Suppressor macrophage treated with lipopolysaccharide for 1 hour (primary cell): Measurements from ENCODE around the gene ZNF268.
"Not testable (repeated sequence)": the region's sequence is repeated elsewhere in the genome, so short reads cannot be mapped to it uniquely, and the experiment has no call there.

Source experiments
- DNase-seq, 3 donors: peaks; one replicate each; pipeline ENCODE4 v3.0.0-alpha.2; 2020 to 2022

Gene ZNF268

DNA sequence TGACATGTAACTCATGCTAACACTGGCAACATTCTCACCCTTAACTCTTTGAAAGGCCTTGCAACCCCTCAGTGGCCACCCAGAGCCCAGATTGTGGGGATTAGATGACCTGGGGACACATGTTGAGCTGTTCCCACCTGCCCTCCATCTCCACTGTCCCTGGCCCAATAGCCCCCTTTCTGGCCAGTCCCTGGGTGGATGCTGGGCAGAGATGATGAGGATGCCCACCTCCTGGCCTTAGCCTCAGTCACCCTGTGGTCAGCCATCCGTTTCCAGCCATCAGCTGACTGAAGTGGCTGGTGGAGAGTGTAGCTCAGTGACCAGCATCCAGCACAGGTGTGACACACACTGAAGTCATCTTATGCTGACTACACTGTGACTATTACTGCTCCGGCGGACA is 49.7 kb downstream of the ZNF268 start:
- DNase-seq, result no peak

- no peak for DNase-seq
Measured at GRCh38 chr12:133233006-133233405, 51.7 kb downstream of the ZNF268 start.

GRCh38 chr12:133233993-133234564 is 52.8 kb downstream of the ZNF268 start:
- DNase-seq, result no peak

DNA sequence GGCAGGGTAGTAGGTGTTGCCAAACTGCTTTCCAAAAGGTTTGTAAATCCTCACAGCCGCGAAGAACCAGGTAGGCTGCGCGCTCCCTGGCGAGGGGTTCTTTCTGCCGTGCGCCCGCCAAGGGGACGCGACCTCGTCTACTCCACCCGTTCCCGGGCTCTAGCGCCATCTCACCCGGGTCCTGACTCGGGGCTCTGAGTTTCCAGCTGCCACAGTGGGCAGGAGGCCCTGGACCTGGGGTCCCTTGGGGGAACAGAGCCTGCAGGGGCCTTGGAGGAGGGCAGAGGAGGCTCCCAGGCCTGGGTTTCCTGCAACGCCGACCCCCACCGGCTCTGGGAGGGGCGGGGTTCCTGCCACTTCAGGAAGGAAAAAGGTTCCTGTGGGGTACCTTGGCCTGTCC is 53.7 kb downstream of the ZNF268 start:
- no peak for DNase-seq

DNA sequence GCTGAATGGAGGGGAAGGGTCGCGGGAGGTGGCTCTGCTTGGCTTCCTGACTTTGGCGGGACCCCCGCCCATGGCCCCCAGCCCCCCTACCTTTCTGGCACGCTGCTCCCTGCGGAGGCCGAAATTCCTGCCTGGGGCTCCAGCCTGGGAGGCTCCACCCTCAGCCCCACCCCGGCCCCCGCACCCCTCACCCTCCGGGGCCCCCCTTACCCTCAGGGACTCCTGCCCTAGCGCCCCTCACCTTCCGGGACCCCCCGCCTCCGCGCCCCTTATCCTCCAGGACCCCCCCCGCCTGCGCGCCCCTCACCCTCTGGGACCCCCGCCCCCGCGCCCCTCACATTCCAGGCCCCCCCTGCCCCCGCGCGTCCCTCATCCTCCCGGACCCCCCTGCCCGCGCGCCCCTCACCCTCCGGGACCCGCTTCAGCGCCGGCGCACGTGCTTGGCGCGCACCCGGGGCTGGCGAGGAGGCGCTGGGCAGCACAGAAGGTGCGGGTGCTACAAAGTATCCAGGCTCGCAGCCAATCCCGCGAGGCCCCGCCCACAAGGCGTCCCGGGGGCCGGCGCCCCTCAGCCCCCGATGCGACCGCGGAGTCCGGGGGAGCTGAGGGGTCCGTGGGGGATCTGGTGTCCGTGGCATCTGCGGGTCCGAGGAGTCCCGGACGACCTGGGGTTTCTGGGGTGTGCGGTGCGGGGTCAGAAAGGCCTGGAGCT is 54.3 kb downstream of the ZNF268 start, which contains the start of gene ANHX:
Gene ANHX (minus strand): TSS at position 477 of the 712 bp plus-strand sequence. CDS start 1,521 bp downstream, outside the sequence.
- no peak for DNase-seq

- DNase-seq, result no peak
Measured at GRCh38 chr12:133236144-133236543, 54.8 kb downstream of the ZNF268 start.

DNA sequence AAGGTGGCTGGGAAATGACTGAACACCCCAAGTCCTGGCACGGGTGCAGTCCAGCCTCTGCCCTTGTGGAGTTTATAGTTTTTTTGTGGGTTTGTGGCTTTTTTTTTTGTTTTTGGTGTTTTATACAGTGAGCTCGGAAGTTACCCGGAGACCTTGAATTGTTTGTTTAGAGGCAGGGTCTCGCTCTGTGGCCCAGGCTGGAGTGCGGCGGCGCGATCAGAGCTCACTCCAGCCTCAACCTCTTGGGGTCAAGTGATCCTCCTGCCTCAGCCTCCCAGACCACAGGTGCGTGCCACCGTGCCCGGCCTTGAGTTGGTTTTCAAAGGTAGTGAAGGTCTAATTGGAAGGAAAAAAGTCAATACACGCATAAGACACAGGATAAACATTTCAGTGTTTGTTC is 55.3 kb downstream of the ZNF268 start:
- DNase-seq, result no peak

GRCh38 chr12:133251732-133252131 is 70.4 kb downstream of the ZNF268 start:
- no peak for DNase-seq

DNA sequence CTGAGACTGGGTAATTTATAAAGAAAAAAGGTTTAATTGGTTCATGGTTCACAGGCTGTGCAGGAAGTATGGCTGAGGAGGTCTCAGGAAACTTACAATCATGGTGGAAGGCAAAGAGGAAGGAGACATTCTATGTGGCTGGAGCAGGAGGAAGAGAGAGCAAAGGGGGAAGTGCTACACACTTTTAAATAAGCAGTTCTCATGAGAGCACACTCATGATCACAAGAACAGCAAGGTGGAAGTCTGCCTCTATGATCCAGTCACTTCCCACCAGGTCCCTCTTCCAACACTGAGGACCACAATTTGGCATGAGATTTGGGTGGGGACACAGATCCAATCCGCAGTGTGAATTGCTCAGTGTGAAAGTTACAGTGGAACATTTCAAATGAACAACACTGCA is 74.5 kb downstream of the ZNF268 start:
- DNase-seq, result not testable (repeated sequence)

GRCh38 chr12:133256321-133256720 is 75.0 kb downstream of the ZNF268 start:
- DNase-seq, result no peak

DNA sequence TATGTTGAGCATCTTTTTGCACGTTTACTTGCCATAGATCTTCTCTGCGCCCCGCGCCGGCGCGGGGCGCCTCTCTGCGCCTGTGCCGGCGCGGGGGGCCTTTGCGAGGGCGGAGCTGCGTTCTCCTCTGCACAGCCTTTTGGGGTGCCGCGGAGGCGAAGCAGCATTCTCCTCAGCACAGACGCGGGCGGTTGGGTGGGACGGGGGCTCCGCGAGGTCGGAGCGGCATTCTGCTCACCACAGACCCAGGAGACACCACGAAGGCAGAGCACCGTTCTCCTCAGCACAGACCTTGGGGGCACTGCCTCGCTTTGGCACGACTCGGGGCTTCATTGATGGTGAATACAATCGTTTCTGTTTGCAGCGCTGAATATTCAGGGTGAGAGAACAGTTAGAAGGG is 82.9 kb downstream of the ZNF268 start:
- DNase-seq, result no peak
